H54 (cell line): ENCODE results near the gene VTCN1.

Experiments
- DNase-seq: peaks from one replicate; pipeline ENCODE4 v3.0.0; 2011; ENCODE audit warnings: low spot score, mixed read lengths; ENCODE audit not compliant: insufficient read length
- FAIRE-seq: peaks from 3 replicates; lab custom pipeline; 2011; peaks lifted over from hg19 to GRCh38; lab: Jason Lieb, UNC
- POLR2A ChIP-seq: IDR thresholded peaks from 2 replicates; pipeline ENCODE4 v1.6.1; 2011; ENCODE audit warnings: low read depth, mild to moderate bottlenecking, low read length

The VTCN1 gene

GRCh38 chr1:117229217-117229616 lies 18.5 kb upstream of the VTCN1 start:
- no peak for FAIRE-seq
- TF ChIP-seq POLR2A = no peak
- no peak for DNase-seq

- FAIRE-seq (no peak), DNase-seq (no peak)
These were observed 15.2 kb upstream of the VTCN1 start for GRCh38 chr1:117225931-117226330.

GRCh38 chr1:117216718-117217117 lies 6.0 kb upstream of the VTCN1 start:
- FAIRE-seq = no peak

More at GRCh38 chr1:117225931-117226330, 15.2 kb upstream of the VTCN1 start:
- TF ChIP-seq POLR2A = no peak

GRCh38 chr1:117215733-117216462 lies 5.2 kb upstream of the VTCN1 start:
- no peak for TF ChIP-seq POLR2A
- no peak for DNase-seq
- FAIRE-seq = no peak

More at GRCh38 chr1:117216718-117217117, 6.0 kb upstream of the VTCN1 start:
- no peak for DNase-seq
- TF ChIP-seq POLR2A = no peak

- DNase-seq (no peak), FAIRE-seq (no peak)
- no peak for TF ChIP-seq POLR2A
These were observed 4.3 kb upstream of the VTCN1 start for GRCh38 chr1:117215019-117215418.

GRCh38 chr1:117213046-117213445 lies 2.3 kb upstream of the VTCN1 start:
- FAIRE-seq (no peak), DNase-seq (no peak)
- no peak for TF ChIP-seq POLR2A

GRCh38 chr1:117210386-117210785 lies 341 bp downstream of the VTCN1 start:
- FAIRE-seq (no peak), DNase-seq (no peak)
- TF ChIP-seq POLR2A = no peak

GRCh38 chr1:117209094-117209493 lies 1.6 kb downstream of the VTCN1 start:
- DNase-seq (no peak), FAIRE-seq (no peak)

GRCh38 chr1:117208580-117208979 lies 2.1 kb downstream of the VTCN1 start:
- FAIRE-seq (no peak), DNase-seq (no peak)
- no peak for TF ChIP-seq POLR2A

More at GRCh38 chr1:117209094-117209493, 1.6 kb downstream of the VTCN1 start:
- no peak for TF ChIP-seq POLR2A

GRCh38 chr1:117205368-117205767 lies 5.4 kb downstream of the VTCN1 start:
- FAIRE-seq (no peak), DNase-seq (no peak)
- no peak for TF ChIP-seq POLR2A

GRCh38 chr1:117201808-117202207 lies 8.9 kb downstream of the VTCN1 start:
- TF ChIP-seq POLR2A = no peak
- no peak for DNase-seq
- FAIRE-seq = no peak

- FAIRE-seq = no peak
- no peak for DNase-seq
- no peak for TF ChIP-seq POLR2A
These were observed 12.6 kb downstream of the VTCN1 start for GRCh38 chr1:117198097-117198496.

- DNase-seq = no peak
- no peak for TF ChIP-seq POLR2A
- FAIRE-seq = no peak
These were observed 21.0 kb downstream of the VTCN1 start for GRCh38 chr1:117189726-117190125.

- FAIRE-seq (no peak), DNase-seq (no peak)
- TF ChIP-seq POLR2A = no peak
These were observed 21.8 kb downstream of the VTCN1 start for GRCh38 chr1:117188816-117189437.
